HG02938 (cell line): ENCODE measurements around the gene UAP1L1.
"Not testable (repeated sequence)": the region's sequence is repeated elsewhere in the genome, so short reads cannot be mapped to it uniquely, and the experiment has no call there.

Experiments used
- ATAC-seq: cut with Tn5 transposase; IDR thresholded peaks from one replicate; pipeline ENCODE4 v1.9.1; 2021; ENCODE audit warnings: mild to moderate bottlenecking, moderate library complexity; ENCODE audit not compliant: unreplicated experiment

The UAP1L1 gene, protein sequence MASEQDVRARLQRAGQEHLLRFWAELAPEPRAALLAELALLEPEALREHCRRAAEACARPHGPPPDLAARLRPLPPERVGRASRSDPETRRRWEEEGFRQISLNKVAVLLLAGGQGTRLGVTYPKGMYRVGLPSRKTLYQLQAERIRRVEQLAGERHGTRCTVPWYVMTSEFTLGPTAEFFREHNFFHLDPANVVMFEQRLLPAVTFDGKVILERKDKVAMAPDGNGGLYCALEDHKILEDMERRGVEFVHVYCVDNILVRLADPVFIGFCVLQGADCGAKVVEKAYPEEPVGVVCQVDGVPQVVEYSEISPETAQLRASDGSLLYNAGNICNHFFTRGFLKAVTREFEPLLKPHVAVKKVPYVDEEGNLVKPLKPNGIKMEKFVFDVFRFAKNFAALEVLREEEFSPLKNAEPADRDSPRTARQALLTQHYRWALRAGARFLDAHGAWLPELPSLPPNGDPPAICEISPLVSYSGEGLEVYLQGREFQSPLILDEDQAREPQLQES

DNA sequence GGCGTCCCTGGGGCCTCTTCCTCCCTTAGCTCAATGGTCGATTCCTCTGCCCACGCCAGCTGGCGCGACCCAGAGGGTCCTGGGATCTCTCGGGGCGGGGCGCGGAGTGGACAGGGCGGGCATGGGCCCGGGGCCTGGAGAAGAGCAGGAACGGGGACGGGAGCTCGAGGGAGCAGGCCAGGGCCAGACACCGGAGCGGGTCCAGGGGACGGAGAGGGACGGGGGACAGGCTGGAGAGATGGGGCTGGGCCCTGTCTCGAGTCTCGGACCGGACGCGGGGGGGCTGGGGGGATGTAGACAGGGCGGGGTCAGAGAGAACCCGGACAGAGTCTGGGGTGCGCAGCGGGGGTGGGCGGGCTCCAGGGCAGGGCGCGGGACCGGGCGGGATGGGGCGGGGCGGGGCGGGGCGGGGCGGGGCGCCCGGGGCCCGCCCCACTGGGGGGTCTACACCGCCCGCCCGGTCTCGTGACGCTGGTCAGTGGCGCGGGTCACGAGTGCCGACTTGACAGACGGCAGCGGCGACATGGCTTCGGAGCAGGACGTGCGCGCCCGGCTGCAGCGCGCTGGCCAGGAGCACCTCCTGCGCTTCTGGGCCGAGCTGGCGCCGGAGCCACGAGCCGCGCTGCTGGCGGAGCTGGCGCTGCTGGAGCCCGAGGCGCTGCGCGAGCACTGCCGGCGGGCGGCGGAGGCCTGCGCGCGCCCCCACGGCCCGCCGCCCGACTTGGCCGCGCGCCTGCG, at the start of gene UAP1L1:
UAP1L1 (plus strand) TSS at position 508 of the 738 bp plus-strand sequence; CDS start at position 524, 16 bp downstream.
- peak; percentile 43 for ATAC-seq

DNA sequence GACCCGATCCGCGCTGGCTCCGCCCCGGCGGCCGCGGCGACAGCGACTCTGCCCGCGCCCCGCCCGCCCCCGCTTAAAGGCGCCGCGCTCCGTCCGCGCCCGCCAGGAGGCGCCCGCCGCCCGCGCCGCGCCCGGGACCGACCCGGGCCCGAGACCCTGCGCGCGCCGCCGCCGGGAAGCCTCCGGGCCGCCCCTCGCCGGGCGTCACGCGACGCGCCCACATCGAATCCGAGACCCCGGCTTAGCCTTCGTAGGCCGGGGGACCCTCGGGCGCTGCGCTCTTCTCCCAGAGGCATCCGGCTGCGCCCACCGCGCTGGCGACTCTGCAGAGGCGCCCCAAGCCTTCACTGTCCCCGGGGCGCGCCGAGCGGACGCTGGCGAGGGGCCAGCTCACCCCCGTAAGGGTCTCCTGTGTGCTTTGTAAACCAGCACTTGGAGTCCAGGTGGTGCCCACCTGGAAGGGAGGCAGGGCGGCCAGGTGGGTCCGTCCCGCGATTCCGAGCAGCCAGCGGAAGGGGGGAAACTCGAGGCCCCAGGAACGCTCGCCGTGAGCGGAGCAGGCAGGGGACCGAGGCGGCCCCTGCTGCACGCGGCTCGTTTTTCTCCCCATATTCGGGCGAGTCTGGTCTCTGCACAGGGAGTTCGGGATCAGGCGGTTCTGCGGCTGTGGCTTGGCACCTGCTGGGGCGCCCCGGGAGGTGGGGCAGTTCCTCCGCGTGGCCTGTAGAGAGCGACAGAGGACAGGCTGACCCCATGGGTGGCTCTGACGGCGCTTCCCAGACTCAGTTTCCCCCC, 48.9 kb upstream of the UAP1L1 start:
- ATAC-seq, result no peak

DNA sequence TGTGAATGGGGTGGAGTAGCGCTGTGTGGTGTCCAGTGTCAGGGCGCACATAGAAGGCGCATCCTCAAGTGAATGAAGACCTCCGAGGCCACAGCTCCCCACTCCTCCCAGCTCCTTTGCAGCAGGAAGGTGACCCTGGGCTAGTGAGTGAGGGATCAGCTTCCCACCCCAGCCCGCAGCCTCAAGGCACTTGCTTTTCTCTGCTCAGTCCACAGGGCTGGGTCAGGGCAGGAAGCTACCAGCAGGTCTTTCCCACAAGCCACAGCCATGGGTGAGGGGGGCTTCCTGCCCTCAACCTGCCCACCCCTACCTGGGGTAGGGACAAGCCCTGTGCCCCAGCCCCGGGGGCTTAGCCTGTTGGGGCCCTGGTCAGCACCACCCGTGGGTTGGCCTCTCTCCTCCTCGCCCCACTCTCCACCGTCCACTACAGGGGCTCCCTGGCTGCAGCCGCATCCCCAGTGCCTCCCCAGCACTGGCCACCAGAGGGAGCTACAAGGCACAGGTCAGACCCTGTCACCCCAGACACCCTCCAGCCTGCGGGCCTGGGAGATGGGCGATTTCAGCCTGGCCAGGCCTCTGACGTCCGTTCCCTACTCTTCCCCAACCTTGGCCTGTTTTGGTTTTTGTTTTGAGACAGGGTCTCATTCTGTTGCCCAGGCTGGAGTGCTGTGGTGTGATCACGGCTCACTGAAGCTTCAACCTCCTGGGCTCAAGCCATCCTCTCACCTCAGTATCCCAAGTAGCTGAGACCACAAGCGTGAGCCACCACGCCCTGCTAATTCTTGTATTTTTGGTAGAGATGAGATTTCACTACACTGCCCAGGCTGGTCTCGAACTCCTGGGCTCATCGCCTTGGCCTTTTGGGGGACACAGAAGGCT, 48.0 kb upstream of the UAP1L1 start:
- no peak for ATAC-seq

DNA sequence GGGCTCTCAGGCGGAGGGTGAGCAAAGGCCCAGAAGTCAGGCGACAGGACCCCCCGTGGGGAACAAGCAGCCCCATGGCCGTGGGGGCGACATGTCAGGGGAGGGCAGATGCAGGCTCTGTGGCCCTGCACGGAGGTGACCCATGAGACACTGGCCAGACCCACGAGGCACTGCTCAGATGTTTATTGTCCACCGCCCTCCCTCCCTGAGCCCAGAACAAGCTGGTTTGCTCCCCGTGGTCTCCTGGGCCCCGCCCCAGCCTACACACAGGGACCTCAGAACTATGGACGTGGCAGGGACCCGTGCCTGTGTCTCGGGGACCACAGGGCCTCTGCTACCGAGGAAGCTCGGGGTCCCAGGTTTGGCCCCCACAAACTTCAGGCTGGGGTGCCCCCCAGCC, 47.3 kb upstream of the UAP1L1 start:
- no peak for ATAC-seq

DNA sequence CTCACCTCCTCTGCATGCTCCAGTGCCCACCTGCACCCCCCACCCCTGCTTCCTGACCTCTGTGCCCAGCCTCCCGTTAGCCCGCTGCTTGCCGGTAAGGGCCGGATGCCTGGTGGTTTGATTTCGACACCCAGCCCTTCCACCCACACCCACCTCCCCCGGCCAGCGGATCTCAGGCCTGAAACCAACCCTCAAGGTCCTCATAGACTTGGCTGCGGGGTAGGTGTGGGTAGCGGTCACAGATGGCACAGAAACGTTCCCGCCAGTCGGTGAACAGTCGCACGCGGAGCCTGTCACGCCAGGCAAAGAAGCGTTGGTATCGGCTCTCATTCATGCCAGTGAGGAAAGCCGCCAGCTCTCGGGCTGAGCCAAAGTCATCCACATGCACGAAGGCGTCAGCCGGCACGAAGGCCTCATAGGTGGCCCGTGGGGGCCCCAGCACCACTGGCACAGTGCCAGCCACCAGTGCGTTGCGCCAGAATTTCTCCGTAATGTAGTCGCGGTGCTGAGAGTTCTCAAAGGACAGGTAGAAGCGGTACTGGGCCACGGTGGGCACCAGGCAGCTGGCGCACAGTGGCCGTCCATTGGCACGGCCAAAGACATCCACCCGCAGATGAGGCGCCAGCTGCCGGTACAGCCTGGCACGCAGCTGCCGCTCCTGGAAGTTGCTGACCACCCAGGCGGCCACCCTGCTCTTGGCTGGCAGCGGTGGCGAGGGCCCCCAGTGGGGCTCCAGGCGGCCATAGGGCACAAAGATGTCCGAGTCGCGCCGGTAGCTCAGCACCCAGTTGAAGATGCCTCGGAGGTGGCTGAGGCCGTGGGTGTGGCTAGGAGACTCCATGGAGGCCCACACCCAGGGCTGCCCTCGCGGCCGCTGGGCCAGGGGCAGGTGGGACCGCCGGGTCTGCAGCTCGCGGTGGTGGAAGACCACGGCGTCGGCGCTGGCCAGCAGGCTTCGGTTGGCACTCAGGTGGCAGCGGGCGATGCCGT, 46.5 kb upstream of the UAP1L1 start:
- ATAC-seq, result no peak

DNA sequence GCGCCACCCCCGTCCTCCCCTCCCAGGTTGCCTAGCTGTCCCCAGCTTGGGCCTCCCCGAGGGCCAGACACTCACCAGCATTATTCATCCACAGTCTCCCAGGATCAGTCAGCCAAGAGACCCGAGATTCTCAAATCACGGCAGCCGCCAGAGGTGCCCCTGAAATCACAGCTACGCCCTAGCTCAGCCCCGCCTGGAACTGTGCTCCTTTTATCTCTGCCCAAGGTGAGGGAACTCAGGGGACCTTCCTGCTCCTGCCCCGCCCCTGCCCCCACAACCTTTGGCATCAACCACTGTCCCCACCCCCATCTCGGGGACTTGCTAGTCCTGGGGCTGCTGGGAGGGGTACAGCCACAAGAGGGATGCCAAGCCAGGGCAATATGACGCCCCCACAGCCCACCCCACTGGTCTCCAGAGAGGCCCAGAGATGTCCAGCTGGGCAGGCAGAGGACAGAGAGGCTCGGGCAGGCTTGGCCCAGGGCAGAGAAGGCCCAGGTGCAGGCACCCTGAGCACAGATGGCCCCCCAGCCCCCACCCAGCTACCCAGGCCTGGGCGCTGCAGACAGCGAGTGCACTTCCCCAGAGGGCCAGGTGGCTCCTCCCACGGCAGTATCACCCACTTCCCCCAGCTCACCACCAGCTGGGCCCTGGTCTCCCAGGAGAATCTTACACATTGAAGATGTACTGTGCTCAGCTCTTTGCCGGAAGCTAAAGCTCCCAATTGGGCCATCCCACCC, 45.2 kb upstream of the UAP1L1 start, which contains the start of gene FUT7:
FUT7 (minus strand) TSS at position 185 of the 737 bp plus-strand sequence; CDS start at position 88, 97 bp downstream.
- ATAC-seq, result no peak

DNA sequence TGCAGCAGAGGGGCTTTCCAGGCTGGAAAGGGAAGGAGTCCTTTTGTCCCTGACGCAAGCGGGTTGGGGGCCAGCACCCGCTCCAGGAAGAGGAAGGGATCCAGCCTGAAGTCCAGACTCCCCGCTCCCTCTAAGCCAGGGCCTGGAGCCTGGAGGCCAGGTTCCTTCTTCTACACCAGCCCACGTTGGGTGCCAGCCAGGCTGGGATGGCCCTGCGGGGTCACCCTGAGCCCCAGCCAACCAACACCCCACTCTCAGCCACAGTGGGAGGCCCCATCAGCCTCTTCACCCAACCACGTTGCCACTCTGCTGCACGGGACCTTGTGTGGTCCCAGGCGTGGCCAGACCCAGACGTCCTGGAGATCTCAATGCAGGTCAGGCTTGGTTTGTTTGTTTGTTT, 44.5 kb upstream of the UAP1L1 start:
- no peak for ATAC-seq

DNA sequence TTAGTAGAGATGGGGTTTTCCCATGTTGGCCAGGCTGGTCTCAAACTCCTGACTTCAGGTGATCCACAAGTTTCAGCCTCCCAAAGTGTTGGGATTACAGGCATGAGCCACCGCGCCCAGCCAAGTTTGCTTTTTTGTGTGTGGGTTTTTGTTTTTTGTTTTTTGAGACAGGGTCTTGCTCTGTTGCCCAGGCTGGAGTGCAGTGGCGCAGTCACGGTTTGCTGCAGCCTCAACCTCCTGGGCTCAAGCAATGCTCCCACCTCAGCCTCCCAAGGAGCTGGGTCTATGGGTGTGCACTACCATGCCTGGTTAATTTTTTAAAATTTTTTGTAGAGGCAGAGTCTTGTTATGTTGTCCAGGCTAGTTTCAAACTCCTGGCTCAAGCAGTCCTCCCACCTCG, 43.8 kb upstream of the UAP1L1 start:
- ATAC-seq, result not testable (repeated sequence)

DNA sequence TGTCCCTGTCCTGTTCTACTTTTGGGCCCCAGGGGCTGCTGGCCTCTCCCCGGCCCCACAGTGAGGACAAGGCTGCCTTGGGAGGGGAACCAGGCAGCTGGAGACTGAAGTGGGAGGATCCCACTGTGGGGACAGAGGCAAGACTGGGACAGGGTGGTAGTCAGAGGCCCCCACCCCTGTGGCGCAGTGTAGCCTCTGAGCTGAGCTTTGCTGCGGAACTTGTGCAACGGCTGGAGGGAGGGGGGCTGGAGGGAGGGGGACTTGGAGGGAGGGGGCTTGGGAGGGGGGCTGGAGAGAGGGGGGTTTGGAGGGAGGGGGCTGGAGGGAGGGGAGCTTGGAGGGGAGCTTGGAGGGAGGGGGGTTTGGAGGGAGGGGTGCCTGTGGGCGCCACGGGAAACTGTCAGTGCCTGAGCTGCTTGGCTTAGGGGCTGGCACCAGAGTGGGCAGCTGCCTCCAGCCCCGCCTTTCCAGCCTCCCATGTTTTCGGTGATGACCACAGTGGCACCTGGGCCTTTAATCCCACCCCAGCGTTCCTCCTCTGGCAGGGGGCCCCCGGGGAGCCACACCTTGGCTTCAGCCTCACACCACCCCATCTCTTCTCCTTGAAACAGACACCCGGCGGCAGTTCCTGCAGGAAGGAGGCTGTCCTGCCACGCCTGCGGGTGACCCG, 43.1 kb upstream of the UAP1L1 start:
- ATAC-seq, result no peak

DNA sequence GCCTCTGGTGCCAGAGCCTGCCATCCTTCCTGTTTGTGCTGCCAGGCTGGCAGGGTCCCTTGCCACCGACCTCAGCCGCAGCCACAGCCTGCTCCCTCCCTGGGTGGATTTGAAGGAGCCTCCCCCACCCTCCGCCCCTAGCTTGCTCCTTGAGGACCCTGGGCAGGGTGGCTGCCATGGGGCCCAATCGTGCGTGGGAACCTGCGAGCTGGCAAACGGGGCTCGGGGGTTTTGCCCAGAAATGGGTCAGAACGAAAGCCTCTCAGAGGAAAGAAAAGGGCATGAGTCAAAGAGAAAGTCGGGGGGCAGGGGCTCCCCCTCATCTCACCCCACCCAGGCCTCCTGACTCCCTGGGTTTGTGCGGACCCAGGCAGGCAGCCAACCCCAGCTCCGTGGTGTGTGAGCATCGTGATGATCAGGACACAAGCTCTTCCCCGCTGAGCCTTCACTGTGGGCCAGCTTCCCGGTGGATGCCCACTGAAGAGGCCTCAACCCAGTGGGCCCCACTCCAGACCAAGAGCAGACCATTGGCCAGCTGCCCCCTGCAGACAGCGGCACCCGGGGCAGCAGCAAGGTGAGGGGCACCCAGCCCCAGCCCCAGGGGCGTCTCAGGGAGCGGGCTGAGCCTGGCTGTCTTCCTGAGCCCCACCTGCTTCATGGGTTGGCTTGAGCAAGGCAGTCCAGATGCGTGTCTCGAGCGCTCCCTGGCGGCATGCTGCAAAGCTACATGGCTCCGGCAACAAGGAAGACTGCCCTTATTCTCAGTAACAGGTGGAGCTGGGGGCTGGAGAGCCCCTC, 42.4 kb upstream of the UAP1L1 start:
- ATAC-seq, result no peak

DNA sequence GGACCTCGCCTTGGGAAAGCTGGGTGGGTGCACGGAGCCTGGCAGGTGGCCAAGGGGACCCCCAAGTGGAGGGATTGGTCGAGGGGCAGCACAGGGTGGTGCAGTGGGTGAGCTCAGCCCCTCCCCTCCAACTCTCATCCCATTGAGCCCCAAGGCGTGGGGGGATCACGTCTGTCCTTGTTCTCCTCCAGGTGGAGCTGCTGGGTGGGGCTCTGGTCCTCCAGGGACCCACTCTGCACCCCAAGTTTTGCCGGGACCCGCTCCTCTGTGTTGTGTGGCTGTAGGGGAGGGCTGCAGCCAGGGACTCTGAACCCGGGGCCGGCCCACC, 41.8 kb upstream of the UAP1L1 start:
- ATAC-seq, result no peak

DNA sequence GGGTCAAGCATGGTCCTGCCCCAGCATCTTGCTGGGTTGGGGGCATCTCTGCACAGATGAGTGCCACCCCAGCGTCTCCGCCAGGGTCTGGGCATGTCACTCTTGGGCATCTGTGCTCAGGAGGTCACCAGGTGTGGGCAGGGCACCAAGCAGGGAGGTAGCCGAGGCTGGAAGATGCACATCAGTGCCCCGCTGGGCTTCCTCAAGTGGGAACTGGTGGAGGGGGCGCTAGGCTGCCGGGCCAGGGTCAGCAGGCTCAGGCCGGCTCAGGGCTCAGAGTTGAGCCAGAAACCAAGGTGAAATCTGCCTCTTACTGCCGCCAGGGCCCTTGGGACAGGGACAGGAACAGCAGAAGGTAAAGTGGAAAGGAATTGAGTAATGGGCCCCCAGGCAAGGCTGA, 41.4 kb upstream of the UAP1L1 start:
- ATAC-seq, result no peak

DNA sequence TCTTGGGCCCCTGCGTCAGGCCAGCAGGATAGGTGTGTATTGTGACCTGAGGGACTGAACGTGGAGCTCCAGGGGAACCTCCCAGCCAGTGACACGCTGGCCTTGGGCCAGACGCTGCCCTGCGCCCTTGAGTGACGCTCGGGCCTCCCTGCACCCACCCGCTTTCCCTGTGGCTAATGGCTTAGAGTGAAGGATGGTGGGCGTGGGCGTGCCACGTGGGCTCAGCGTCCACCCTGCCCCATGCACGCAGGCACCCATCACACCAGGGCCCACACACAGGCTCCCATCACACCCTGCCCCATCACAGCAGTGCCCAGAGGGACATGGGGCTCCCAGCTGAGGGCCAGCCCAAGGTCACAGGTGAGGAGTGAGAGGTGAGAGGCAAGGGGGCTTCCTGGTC, 40.3 kb upstream of the UAP1L1 start:
- ATAC-seq, result no peak

DNA sequence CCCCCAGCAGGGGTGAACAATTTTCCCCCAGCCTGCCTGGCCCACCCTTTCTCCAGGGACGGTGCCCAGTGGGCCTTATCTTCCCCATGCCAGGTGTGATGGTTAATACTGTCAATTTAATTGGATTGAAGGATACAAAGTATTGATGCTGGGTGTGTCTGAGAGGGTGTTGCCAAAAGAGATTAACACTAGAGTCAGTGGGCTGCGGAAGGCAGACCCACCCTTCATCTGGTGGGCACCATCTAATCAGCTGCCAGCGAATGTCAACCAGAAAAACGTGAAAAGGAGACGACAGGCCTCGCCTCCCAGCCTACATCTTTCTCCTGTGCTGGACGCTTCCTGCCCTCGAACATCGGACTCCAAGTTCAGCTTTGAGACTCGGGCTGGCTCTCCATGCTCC, 39.8 kb upstream of the UAP1L1 start:
- ATAC-seq, result no peak

DNA sequence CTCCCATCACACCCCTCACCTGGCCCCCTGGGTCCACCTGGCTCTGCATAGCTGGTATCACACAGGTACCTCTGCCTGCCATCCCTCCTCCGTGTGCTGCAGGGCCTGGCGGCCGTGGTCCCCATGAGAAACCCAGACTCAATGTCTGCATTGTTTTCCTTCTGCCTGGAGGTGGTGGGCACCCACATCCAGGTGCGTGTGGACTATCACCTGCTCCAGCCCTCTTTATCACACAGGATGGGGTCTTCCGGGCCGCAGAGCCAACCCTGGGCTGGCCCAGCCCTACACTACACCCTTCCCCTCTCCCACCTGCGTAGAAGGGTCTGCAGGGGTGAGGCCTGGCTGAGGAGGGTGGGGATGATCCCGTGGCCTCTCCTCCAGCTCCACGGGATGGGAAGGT, 38.4 kb upstream of the UAP1L1 start:
- ATAC-seq, result no peak

DNA sequence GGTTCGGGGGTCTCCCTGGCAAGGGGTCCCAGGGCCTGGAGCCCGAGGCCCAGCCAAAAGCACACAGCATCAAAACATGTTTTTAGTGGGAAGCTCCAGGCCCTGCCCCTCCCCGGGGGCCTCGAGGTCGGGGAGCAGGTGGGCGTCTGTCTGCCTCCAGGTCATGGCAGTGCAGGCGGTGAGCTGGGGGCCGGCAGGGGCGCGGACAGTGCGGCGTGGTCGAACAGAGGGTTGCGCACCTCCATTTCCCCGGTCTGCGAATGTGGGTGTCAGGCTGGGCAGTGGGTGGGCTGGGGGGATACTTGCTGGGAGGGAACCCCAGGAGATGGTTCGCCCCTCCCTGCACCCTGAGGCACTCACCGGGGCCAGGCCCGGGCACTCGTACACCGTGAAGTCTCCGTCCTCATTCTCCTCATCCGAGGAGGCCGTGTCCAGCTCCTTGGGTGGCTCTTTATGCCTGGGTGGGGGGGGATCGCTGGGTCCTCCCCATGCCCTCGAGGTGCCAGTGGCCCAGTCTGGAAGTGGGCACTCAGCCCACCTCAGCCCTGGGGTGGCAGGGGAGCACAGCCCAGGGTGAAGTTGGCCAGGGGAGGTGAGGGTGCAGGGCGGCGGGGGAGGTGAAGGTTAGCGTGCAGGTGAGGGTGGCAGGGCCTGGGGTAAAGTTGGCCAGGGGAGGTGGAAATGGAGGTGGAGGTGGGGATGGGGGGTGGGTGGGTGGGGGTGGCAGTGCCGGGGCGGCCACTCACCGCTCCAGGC, 37.5 kb upstream of the UAP1L1 start:
- no peak for ATAC-seq
